Epidermal melanocyte (primary cell): ENCODE results near the gene BTN1A1.
"Not testable (repeated sequence)": the region's sequence is repeated elsewhere in the genome, so short reads cannot be mapped to it uniquely, and the experiment has no call there.

Experiments
- DNase-seq: peaks from one replicate; pipeline ENCODE4 v3.0.0; 2011; ENCODE audit warnings: low spot score; ENCODE audit not compliant: insufficient read length

BTN1A1 gene, protein sequence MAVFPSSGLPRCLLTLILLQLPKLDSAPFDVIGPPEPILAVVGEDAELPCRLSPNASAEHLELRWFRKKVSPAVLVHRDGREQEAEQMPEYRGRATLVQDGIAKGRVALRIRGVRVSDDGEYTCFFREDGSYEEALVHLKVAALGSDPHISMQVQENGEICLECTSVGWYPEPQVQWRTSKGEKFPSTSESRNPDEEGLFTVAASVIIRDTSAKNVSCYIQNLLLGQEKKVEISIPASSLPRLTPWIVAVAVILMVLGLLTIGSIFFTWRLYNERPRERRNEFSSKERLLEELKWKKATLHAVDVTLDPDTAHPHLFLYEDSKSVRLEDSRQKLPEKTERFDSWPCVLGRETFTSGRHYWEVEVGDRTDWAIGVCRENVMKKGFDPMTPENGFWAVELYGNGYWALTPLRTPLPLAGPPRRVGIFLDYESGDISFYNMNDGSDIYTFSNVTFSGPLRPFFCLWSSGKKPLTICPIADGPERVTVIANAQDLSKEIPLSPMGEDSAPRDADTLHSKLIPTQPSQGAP

DNA sequence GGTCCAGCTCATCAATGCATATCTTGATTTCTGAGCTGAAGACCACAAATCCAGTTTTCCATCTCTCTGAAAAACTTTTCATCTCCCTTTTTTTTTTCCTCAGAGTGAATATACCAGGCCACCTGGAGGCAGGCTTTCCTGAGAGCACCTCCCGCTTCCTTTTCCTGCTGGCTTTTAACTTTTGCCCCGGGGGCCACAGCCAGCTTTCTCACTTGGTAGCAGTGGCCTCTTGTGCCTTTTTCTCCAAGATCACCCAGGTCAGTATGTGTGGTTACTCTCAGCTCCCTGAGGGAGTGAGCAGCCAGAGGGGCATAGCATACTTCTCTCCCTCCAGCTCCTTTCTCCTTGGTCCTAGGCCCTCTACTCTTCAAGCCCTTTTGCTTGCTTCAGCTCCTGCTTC, at the start of gene BTN1A1:
Gene BTN1A1, plus strand, starts transcription at position 202 of the 400 bp plus-strand sequence. CDS start 984 bp downstream, outside the sequence.
- DNase-seq: no peak

DNA sequence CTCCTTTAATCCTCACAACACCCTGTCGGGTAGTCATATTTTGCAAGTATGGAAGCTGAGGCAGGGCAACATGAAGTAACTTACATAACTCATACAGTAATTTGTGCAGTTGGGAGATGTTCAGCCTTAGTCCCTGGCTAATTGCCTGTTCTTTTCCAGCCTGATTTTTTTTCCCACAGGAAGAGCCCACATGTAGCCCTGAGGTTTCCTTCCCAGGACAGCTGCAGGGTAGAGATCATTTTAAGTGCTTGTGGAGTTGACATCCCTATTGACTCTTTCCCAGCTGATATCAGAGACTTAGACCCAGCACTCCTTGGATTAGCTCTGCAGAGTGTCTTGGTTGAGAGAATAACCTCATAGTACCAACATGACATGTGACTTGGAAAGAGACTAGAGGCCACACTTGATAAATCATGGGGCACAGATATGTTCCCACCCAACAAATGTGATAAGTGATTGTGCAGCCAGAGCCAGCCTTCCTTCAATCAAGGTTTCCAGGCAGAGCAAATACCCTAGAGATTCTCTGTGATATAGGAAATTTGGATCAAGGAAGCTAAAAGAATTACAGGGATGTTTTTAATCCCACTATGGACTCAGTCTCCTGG, 47.4 kb upstream of the BTN1A1 start:
- DNase-seq: no peak

DNA sequence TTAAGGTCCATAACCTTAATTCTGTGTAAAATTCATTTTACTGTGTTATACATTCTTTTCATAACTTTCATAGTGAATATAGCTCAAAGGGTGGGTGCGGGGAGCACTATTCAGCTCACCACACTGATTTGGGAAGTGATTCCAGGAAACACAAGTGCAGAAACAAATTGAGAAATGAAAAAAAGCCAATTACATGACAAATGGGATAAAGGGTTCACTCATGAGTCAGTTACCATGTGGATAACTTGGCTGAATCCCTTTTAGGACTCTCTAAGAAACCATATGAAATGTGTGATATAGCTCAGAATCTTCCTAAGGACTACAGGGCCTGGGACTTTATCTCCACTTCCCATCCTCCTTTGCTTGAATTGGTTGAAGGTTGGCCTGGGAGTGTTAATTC, 45.5 kb upstream of the BTN1A1 start:
- DNase-seq: no peak

DNA sequence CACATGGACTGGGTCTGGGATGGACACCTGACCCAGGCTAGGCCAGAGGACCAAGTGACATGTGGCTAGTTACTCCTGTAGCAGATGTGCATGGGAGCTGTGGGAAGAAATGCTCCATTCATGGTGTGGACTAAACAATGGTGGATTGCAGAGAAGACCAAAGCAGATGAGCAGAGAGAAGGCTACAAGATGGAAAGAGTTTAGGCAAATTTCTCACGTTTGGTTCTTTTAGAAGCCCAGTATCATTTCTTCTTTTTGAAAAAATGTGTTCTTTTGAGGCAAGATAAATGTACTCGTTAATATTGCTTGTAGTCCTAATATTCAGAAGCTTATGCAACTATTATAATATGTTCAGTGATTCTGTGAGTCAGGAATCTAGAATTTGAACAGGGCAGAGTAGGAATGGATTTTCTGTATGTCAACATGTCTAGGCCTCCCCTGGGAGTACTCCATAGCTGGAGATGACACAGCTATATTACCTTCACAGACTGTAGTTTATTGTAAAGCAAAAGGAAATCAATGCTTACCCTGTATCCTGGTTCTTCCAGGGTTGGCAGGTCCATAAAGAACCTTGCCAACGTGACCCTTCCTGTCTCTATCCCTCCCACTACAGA, 44.6 kb upstream of the BTN1A1 start:
- DNase-seq: no peak

DNA sequence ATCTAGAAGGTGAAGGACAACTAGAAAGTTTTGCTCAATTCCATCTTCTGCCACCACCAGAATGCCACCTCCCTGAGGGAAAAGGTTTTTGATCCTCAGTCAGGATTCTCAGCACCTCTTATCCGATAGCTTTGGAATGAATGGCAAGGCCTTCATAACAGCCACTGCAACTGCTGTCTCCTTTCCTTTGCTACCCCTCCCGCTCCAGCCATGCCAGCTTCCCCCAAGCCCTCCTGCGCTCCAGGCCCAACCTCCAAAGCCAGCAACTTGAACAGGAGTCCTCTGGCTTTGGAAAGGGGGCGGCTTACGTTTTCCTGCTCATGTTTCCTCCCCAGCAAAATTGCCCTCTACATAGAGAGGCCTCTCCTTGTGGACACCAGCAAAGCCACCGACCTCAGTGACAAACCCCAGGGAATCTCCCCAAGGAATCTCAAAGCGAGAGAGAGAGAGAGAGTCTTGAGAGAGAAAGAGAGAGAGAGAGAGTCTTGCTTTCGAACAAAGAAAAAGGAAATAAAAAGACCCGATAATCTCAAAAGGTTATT, 42.8 kb upstream of the BTN1A1 start:
- DNase-seq: no peak

DNA sequence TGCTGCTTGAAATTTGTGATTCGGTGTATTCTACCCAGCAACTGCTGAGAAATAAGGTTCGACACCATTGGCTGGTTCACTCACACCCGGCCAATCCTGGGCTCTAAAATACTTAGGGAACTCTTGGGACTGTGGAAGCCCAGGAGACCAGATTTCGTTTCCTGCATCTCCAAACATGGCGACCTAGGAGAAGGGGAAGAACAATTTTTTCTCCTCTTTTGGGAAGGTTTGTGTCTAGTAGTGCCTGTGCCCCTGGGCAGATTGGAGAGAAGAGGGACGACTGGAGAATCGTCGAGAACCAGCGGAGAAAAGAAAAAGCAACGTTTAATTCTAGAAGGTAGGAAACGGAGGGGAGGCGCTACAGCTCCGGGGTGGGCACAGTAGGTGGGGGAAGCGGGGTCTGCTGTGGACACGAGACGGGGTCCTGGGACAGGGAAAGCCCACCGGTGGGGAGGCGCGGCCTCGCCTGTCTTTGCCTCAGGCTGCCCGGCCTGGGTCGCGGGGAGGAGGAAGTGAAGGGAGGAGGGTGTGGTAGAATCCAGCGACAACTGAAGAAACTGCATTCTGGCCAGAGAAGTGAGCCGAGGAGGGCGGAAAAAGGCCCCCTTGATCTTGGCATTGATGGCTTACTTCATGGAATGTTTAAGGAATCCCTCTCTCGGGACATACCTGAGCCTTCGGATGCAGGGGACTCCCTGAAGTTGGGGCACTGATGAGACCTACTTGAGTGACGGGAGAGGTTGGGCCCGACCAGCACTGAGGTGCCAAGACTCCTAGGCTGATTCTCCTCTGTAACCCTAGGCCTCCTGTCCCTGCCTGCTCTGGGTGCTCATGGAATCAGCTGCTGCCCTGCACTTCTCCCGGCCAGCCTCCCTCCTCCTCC, 42.1 kb upstream of the BTN1A1 start, which contains the start of gene BTN2A1:
Gene BTN2A1, plus strand, starts transcription at position 150 of the 883 bp plus-strand sequence. Its CDS starts 682 bp downstream, at position 832.
- peak; percentile 91 for DNase-seq

DNA sequence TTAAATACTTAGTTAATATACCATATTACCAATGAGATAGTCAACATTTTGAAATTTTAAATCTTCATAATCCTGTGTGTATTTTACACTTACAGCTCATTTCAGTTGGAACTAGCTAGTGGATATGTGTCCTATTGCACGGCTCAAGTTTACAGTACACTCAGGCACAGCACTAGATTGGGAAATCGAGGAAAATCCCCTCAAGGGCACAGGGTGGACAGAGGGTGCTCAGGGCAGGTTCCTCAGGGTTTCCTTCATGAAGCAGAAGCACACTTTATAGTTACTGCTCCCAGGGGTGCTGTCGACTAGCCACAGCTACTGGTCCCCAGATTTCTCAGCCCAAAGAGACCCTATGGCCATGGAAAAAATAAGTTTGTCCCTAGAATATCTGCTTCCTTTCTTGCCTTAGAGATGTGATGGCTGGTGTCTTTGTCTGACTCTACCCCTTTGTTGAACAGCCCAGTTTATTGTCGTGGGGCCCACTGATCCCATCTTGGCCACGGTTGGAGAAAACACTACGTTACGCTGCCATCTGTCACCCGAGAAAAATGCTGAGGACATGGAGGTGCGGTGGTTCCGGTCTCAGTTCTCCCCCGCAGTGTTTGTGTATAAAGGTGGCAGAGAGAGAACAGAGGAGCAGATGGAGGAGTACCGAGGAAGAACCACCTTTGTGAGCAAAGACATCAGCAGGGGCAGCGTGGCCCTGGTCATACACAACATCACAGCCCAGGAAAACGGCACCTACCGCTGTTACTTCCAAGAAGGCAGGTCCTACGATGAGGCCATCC, 40.9 kb upstream of the BTN1A1 start:
- no peak for DNase-seq

DNA sequence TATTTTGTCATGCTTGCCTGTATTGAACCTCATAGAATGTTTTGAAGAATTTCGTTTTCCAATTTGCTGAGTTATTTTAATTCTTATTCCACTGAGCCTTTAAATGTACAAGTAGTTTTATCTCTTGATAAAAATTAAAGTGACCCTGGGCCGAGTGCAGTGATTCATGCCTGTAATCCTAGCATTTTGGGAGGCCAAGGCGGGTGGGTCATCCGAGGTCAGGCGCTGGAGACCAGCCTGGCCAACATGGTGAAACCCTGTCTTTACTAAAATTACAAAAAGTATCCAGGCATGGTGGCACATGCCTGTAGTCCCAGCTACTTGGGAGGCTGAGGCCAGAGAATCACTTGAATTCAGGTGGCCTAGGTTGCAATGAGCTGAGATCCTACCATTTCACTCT, 38.8 kb upstream of the BTN1A1 start:
- DNase-seq: not testable (repeated sequence)

DNA sequence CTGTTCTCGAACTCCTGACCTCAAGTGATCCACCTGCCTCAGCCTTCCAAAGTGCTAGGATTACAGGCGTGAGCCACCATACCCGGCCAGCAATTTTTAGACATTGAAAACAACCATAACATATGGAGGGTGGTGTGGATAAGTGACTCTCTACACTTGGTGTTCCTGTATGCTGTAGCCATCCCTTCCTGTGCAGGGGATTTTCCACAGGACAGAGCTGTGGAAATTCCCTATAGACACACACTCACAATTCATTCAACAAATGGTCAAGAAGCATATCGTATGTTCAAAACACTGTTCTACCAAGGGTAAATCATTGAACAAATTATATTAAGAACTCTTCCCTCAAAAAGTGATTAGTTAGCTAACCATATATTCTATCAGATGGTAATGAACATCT, 36.1 kb upstream of the BTN1A1 start:
- DNase-seq: no peak

DNA sequence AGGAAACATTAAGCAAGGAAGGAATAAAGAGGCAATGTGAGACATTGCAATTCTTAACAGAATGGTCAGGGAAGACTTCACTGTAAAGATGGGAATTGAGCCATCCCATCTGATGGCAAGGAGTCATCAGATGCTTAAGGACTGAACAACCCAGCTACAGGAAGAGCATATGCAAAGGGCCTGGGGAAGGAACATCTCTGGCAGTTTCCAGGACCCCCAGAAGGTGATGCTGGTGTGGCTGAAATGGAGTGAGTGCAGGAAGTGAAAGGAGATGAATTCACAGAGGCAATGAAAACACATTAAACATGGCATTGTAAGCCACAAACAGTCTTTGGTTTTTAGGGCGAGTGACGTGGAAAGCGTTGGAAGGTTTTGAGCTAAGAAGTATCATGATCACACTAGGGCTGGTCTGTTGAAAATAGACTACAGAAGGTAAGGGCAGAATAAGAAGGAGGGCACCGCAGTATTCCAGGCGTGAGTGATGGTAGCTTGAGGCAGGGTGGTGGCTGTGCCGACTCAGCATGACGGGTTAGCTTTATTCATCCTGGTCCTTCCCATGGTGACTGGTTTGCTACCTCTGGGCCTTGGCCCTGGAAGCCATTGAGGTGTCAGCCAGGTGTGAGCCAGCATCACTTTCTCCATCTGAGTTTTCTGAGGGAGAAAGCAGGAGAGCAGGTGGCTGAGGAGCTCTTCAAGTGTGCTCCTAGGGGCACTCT, 35.5 kb upstream of the BTN1A1 start:
- DNase-seq: no peak

DNA sequence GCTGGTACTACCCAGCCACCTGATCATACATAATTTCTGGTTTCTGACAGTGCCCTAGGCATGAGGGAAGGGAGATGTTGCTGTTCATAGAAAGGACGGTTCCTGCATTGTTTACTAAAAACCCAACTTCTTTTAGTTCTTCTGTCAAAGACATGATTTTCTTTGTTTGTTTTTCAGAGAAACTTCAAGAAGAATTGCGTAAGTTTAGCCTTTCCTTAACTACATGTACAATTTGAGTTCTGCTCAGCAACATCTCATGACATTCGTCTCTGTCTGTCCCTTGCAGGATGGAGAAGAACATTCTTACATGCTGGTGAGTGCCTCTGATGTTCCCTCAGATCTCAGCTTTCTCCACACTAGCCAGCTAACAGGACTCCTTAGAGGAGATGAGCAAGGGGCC, 34.3 kb upstream of the BTN1A1 start:
- DNase-seq: no peak

DNA sequence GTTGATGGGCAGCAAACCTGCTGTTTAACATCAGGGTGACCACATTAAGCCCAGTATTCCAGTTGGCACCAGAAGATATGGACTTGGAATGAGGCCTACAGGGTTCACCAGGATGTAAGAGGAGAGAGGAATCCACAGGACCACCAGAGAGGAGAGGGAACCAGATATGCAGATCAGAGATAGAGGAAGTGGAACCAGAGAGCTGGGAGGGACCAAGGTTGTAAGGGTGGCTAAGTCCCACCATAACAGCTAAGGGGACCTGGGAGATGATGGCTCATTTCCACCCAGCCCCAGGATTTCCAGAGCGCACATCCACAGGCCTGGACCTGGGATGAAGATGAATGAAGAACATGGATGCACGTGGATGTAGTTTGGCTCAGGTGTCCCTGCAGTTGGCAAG, 31.3 kb upstream of the BTN1A1 start:
- no peak for DNase-seq

DNA sequence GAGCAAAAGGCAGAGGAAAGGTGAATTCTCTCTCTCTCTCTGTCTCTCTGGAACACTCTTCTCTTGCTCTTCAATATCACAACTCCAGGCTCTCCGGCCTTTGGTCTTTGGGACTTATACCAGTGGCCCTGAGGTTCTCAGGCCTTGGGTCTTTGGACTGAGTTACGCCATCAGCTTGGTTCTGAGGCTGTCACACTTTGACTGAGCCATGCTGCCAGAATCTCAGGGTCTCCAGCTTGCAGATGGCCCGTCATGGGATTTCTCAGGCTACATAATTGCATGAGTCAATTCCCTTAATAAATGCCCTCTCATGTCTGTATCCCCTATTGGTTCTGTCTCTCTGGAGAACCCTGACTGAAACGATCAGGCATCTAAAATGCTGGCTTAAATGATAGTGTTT, 29.5 kb upstream of the BTN1A1 start:
- no peak for DNase-seq

DNA sequence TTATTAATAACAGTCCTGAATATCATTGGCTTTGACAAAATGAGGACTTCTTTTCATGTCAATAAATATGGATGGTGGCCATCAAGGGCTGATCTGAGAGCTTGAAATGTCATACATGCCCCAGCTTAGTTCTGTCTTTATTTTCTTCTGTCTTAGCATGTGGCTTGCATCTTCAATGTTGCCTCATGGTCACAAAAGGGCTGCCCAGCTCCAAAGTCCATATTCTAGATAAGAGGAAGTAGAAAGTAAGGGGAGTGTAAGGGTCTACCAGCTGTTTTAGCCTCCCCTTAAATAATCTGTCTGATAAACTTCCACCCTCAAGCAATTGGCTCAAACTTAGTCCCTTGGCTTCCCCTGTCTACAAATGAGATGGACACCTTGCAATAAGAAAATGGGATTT, 28.1 kb upstream of the BTN1A1 start:
- DNase-seq: no peak

DNA sequence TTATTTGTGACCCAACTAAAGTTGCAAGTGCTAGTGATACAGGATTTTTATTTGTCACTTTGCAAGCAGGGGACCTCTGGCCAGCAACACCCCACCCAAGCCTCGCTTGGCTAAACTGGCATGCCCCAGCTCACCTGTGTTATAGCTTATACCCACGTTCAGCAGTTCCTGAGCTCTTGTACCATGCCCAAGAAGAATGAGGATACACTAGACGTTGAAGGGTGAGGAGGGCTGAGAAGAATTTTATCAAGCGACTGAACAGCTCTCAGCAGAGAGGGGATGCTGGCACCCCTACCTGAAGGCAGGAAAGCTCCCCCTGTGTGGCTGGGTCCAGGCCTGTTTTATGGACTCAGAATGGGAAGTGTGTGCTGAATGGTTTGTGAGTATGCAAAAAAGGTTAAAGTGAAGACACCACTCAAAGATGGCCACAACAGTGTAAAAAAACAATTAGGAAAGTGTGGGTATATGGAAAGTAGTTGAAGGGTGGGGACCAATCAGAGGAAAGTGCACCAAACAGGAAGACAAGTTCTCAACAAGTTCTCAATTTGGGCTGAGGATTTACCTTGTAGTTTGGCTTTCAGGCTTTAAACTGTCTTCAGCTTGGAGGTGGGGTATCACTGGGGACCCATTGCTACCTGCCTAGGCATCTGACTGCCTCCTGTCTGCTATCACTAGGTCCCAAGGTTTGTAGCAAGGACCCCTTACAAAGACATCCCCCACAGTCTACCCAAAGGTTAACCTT, 27.4 kb upstream of the BTN1A1 start:
- DNase-seq: no peak

DNA sequence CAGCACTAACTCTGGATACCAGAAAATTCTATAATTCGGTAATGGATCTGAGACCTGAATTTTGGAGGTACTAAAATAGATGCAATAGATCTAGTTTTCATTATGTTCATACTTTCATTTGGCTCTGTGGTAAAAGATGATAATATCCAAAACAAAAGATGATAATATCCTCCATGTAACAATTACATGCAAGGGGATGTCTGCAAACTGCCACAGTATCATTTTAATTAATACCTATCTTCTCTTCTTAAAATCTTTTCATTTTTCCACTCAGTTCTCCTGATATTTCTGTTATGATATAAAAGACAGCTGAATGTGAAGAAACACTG, 26.7 kb upstream of the BTN1A1 start:
- DNase-seq: no peak

DNA sequence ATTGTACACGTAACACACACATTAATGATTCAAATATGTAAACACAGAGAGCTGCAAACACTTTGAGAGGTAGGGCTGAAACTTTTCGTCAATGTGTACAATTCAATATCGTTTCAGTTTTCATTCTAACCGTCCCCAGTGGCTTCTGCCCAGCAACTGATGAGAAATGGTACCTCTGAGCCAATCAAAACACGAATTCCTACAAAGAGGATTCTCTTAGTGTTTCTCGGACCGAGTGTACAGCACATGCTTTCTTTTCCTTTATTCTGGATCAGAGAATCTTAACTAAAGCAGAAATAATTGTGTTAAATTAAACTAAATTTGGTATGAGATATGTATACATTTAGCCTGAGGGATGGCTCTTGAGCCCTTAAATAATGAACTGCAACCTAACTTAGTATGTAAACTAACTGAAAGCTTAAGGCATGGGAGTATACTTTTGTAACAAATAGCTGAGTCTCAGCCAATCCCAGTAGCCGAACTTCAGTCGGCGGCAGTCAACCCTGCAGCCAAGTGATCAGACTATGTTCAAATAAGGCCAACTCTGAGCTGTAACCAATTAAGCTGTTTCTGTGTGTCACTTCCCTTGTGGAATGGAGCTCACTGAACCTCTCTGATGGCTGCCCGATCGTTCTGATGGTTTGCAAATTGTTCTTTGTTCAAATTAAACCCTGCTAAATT, 26.2 kb upstream of the BTN1A1 start:
- peak; percentile 94 for DNase-seq

DNA sequence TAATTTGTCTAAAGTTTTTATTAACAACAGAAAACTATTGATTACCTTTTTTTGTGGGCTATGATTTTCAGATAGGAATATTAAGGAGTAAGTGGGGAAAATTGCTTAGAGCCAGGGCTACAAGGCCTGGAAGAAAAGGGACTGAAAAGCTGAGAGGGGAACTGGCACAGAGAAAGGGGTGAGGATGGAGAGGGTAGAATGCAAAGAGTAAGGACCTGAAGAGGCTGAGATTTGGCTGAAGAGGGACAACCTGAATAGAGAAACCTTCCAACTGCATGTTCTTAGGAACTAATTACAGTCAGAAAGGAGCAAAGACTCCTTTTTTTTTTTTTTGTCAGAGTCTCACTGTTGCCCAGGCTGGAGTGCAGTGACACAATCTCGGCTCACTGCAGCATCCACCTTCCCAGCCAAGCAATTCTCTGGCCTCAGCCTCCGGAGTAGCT, 25.6 kb upstream of the BTN1A1 start:
- no peak for DNase-seq
